ENCODE data around the gene NUP98.

NUP98 gene

DNA sequence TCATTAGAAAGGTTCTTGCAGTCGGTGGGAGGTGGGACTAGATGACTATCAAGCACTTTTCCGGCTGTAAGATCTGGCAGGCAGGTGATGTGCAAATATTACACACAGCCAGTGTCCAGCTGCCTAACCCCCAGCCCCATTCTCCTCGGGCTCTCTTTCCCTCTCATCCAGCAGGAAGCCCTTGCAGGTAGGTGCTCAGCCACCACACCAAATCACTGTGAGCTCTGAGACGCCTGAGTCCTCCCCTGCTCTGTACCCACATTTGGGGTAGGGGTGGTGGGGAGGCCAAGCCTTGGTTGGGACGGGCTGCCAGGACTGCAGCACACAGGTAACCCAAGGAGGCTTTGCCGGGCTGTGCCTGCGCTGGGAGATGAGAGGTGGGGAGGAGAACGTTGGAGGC is 156.2 kb downstream of the NUP98 start:
- H2BK5ac ChIP-seq (ENCODE audit: low read length) = no peak overlapping the region
- no peaks in the 10 kb centered on the region for H3K79me2 ChIP-seq (ENCODE audit: control insufficient read depth, insufficient read depth, low read length)
- H3K27ac ChIP-seq (ENCODE audit: low read depth, low read length) = no peak overlapping the region
- WGBS (ENCODE audit: extremely low coverage, insufficient coverage, low lambda C conversion rate) = no CpG with 5 or more reads among the region's 8 CpGs
- no peak overlapping the region for H3K23ac ChIP-seq (ENCODE audit: low read length)
- H3K18ac ChIP-seq (ENCODE audit: low read length) = no peak overlapping the region
- no peak overlapping the region for H2AK5ac ChIP-seq (ENCODE audit: low read length)
- H3K27me3 ChIP-seq (ENCODE audit: insufficient read depth, low read length, poor library complexity) = no peaks in the 10 kb centered on the region
- H4K5ac ChIP-seq (ENCODE audit: low read length) = no peak overlapping the region
- H3K4me3 ChIP-seq (ENCODE audit: low read length) = no peak overlapping the region
- no peak for DNase-seq
- H3K9ac ChIP-seq (ENCODE audit: low read length) = peak overlapping the region; percentile 73
- H3K36me3 ChIP-seq (ENCODE audit: control insufficient read depth, insufficient read depth, low read length) = no peaks in the 10 kb centered on the region
- H2BK15ac ChIP-seq (replicated peaks; ENCODE audit: low read depth) = no peak overlapping the region
- H3K4ac ChIP-seq (ENCODE audit: low read depth, low read length) = no peak overlapping the region
- H3K79me1 ChIP-seq (ENCODE audit: low read length) = no peaks in the 10 kb centered on the region
- peak overlapping the region; percentile 75 for H3K4me2 ChIP-seq (ENCODE audit: low read length)
- H3K56ac ChIP-seq (ENCODE audit: low read length) = peak overlapping the region; percentile 49
- H2BK120ac ChIP-seq (ENCODE audit: low read depth, low read length) = no peak overlapping the region
- no peak overlapping the region for H4K8ac ChIP-seq (ENCODE audit: low read depth, low read length)
- H3K4me1 ChIP-seq (ENCODE audit: control insufficient read depth, low read depth, low read length) = peaks cover 6% of the 10 kb centered on the region

DNA sequence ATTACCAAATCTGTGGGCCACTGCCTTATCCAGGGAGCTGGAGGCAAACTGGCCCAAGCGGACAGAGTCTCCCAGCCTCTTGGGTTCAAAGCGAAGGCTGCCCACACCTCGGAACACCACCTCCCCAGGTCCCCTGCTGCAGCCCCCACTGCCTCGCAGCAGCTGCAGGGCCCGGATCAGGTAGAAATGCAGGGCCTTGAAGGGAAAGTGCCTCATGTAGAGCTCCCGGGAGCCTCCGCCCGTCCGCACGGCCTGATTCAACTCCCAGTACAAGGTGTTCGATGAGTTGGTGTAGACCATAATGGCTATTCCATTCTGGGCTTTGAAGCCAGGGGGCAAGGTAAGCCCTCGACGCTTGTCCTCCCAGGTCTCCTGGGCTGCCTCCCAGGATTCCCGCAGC is 157.5 kb downstream of the NUP98 start:
- no peak overlapping the region for H3K23ac ChIP-seq (ENCODE audit: low read length)
- DNase-seq = no peak
- no peak overlapping the region for H2BK15ac ChIP-seq (replicated peaks; ENCODE audit: low read depth)
- no peak overlapping the region for H3K4ac ChIP-seq (ENCODE audit: low read depth, low read length)
- no peaks in the 10 kb centered on the region for H3K79me2 ChIP-seq (ENCODE audit: control insufficient read depth, insufficient read depth, low read length)
- no peak overlapping the region for H3K27ac ChIP-seq (ENCODE audit: low read depth, low read length)
- H3K56ac ChIP-seq (ENCODE audit: low read length) = no peak overlapping the region
- no peak overlapping the region for H4K5ac ChIP-seq (ENCODE audit: low read length)
- H3K4me2 ChIP-seq (ENCODE audit: low read length) = no peak overlapping the region
- H2BK120ac ChIP-seq (ENCODE audit: low read depth, low read length) = no peak overlapping the region
- no peak overlapping the region for H2BK5ac ChIP-seq (ENCODE audit: low read length)
- no peak overlapping the region for H3K18ac ChIP-seq (ENCODE audit: low read length)
- peaks cover 6% of the 10 kb centered on the region for H3K4me1 ChIP-seq (ENCODE audit: control insufficient read depth, low read depth, low read length)
- H3K27me3 ChIP-seq (ENCODE audit: insufficient read depth, low read length, poor library complexity) = no peaks in the 10 kb centered on the region
- no peak overlapping the region for H3K9ac ChIP-seq (ENCODE audit: low read length)
- WGBS (ENCODE audit: extremely low coverage, insufficient coverage, low lambda C conversion rate) = no CpG with 5 or more reads among the region's 14 CpGs
- no peaks in the 10 kb centered on the region for H3K79me1 ChIP-seq (ENCODE audit: low read length)
- H2AK5ac ChIP-seq (ENCODE audit: low read length) = no peak overlapping the region
- no peaks in the 10 kb centered on the region for H3K36me3 ChIP-seq (ENCODE audit: control insufficient read depth, insufficient read depth, low read length)
- no peak overlapping the region for H4K8ac ChIP-seq (ENCODE audit: low read depth, low read length)
- no peak overlapping the region for H3K4me3 ChIP-seq (ENCODE audit: low read length)

GRCh38 chr11:3638513-3638912 is 158.8 kb downstream of the NUP98 start:
- Histone ChIP-seq H3K4me2 (ENCODE audit: low read length) (no peak overlapping the region), H3K4me3 (ENCODE audit: low read length) (no peak overlapping the region), H2BK15ac (replicated peaks; ENCODE audit: low read depth) (no peak overlapping the region), H3K23ac (ENCODE audit: low read length) (no peak overlapping the region), H3K36me3 (ENCODE audit: control insufficient read depth, insufficient read depth, low read length) (no peaks in the 10 kb centered on the region), H3K9ac (ENCODE audit: low read length) (no peak overlapping the region), H4K5ac (ENCODE audit: low read length) (no peak overlapping the region), H2AK5ac (ENCODE audit: low read length) (no peak overlapping the region), H3K56ac (ENCODE audit: low read length) (no peak overlapping the region), H3K4me1 (ENCODE audit: control insufficient read depth, low read depth, low read length) (peaks cover 6% of the 10 kb centered on the region), H2BK5ac (ENCODE audit: low read length) (no peak overlapping the region), H4K8ac (ENCODE audit: low read depth, low read length) (no peak overlapping the region), H3K27me3 (ENCODE audit: insufficient read depth, low read length, poor library complexity) (no peaks in the 10 kb centered on the region), H2BK120ac (ENCODE audit: low read depth, low read length) (no peak overlapping the region), H3K79me2 (ENCODE audit: control insufficient read depth, insufficient read depth, low read length) (no peaks in the 10 kb centered on the region), H3K79me1 (ENCODE audit: low read length) (no peaks in the 10 kb centered on the region), H3K27ac (ENCODE audit: low read depth, low read length) (no peak overlapping the region), H3K18ac (ENCODE audit: low read length) (no peak overlapping the region), H3K4ac (ENCODE audit: low read depth, low read length) (no peak overlapping the region)
- no peak for DNase-seq
- no CpG with 5 or more reads among the region's 5 CpGs for WGBS (ENCODE audit: extremely low coverage, insufficient coverage, low lambda C conversion rate)

DNA sequence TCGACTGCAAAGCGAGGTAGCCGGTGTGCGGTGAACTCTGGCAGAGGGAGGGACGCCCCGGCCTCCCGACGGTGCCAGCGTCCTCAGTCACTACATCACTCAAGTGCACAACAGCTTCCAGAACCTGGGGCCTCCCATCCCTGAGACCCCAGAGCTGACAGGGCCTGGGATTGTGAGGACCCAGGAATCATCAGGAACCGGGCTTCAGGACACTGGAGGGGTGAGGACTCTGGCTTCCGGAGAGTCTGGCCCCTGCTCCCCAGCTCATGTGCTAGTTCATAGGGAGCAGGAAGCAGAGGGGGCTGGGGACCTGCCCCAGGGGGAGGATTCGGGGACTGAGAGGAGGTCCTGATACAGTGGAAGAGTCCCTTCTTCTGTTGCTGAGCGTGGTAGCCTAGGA is 160.2 kb downstream of the NUP98 start:
- H3K18ac ChIP-seq (ENCODE audit: low read length) = no peak overlapping the region
- no peak overlapping the region for H3K23ac ChIP-seq (ENCODE audit: low read length)
- H3K36me3 ChIP-seq (ENCODE audit: control insufficient read depth, insufficient read depth, low read length) = no peaks in the 10 kb centered on the region
- H3K9ac ChIP-seq (ENCODE audit: low read length) = no peak overlapping the region
- H4K8ac ChIP-seq (ENCODE audit: low read depth, low read length) = no peak overlapping the region
- peaks cover 3% of the 10 kb centered on the region for H3K4me1 ChIP-seq (ENCODE audit: control insufficient read depth, low read depth, low read length)
- no peaks in the 10 kb centered on the region for H3K79me2 ChIP-seq (ENCODE audit: control insufficient read depth, insufficient read depth, low read length)
- no peak overlapping the region for H3K56ac ChIP-seq (ENCODE audit: low read length)
- H3K4me3 ChIP-seq (ENCODE audit: low read length) = no peak overlapping the region
- H3K79me1 ChIP-seq (ENCODE audit: low read length) = no peaks in the 10 kb centered on the region
- no peak overlapping the region for H2BK15ac ChIP-seq (replicated peaks; ENCODE audit: low read depth)
- no peak overlapping the region for H2AK5ac ChIP-seq (ENCODE audit: low read length)
- no peak overlapping the region for H2BK120ac ChIP-seq (ENCODE audit: low read depth, low read length)
- no peak overlapping the region for H3K4ac ChIP-seq (ENCODE audit: low read depth, low read length)
- DNase-seq = no peak
- no peak overlapping the region for H3K27ac ChIP-seq (ENCODE audit: low read depth, low read length)
- H2BK5ac ChIP-seq (ENCODE audit: low read length) = no peak overlapping the region
- H3K4me2 ChIP-seq (ENCODE audit: low read length) = no peak overlapping the region
- H3K27me3 ChIP-seq (ENCODE audit: insufficient read depth, low read length, poor library complexity) = no peaks in the 10 kb centered on the region
- no CpG with 5 or more reads among the region's 13 CpGs for WGBS (ENCODE audit: extremely low coverage, insufficient coverage, low lambda C conversion rate)
- H4K5ac ChIP-seq (ENCODE audit: low read length) = no peak overlapping the region

DNA sequence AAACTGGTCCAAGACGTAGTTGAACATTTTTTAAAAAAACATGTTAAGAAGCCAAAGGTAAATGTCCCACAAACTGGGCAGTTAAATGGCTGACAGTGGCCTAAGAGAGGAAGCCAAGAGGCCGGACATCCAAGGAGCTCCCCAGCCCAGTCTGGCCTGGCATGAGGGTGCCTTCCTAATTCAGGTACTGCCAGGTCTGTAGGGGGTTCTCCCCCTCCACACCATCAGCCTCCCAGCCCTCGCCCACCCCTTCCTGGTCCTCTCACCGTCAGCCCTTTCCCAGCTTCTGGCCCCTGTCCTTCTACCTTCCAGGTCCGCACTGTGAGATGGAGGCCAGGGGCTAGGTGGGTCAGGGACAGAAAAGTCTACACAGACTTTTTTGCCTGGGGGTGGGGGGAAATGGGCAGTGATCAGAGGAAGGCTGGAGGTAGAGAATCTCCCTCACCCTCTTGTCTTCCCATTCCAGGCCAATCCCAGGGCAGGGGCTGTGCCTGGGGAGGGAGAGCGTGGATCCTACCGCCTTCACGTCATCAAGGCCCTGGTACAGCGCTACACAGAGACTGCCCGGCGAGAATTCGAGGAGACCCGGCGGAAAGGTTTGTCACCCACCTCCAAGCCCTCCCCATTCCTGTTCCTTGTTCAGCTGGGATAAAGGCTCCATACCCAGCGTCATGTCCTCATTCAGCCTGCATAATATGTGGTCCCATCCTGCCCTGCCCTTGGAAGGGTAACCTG is 161.5 kb downstream of the NUP98 start:
- no peak overlapping the region for H4K8ac ChIP-seq (ENCODE audit: low read depth, low read length)
- WGBS (ENCODE audit: extremely low coverage, insufficient coverage, low lambda C conversion rate) = no CpG with 5 or more reads among the region's 15 CpGs
- H2BK5ac ChIP-seq (ENCODE audit: low read length) = no peak overlapping the region
- no peak overlapping the region for H3K4me2 ChIP-seq (ENCODE audit: low read length)
- no peak overlapping the region for H3K27ac ChIP-seq (ENCODE audit: low read depth, low read length)
- no peak overlapping the region for H3K23ac ChIP-seq (ENCODE audit: low read length)
- H4K5ac ChIP-seq (ENCODE audit: low read length) = no peak overlapping the region
- H3K9ac ChIP-seq (ENCODE audit: low read length) = no peak overlapping the region
- no peak overlapping the region for H3K56ac ChIP-seq (ENCODE audit: low read length)
- H3K18ac ChIP-seq (ENCODE audit: low read length) = no peak overlapping the region
- no peak overlapping the region for H2BK15ac ChIP-seq (replicated peaks; ENCODE audit: low read depth)
- no peaks in the 10 kb centered on the region for H3K79me1 ChIP-seq (ENCODE audit: low read length)
- H3K36me3 ChIP-seq (ENCODE audit: control insufficient read depth, insufficient read depth, low read length) = no peaks in the 10 kb centered on the region
- H3K79me2 ChIP-seq (ENCODE audit: control insufficient read depth, insufficient read depth, low read length) = no peaks in the 10 kb centered on the region
- H3K4me3 ChIP-seq (ENCODE audit: low read length) = no peak overlapping the region
- H3K4me1 ChIP-seq (ENCODE audit: control insufficient read depth, low read depth, low read length) = no peaks in the 10 kb centered on the region
- no peak overlapping the region for H2AK5ac ChIP-seq (ENCODE audit: low read length)
- no peak for DNase-seq
- no peaks in the 10 kb centered on the region for H3K27me3 ChIP-seq (ENCODE audit: insufficient read depth, low read length, poor library complexity)
- no peak overlapping the region for H2BK120ac ChIP-seq (ENCODE audit: low read depth, low read length)
- no peak overlapping the region for H3K4ac ChIP-seq (ENCODE audit: low read depth, low read length)

GRCh38 chr11:3632070-3632660 is 165.2 kb downstream of the NUP98 start:
- no peaks in the 10 kb centered on the region for H3K4me1 ChIP-seq (ENCODE audit: control insufficient read depth, low read depth, low read length)
- no peak overlapping the region for H3K4me3 ChIP-seq (ENCODE audit: low read length)
- no peak overlapping the region for H3K27ac ChIP-seq (ENCODE audit: low read depth, low read length)
- H3K36me3 ChIP-seq (ENCODE audit: control insufficient read depth, insufficient read depth, low read length) = no peaks in the 10 kb centered on the region
- no peak overlapping the region for H2BK15ac ChIP-seq (replicated peaks; ENCODE audit: low read depth)
- H3K23ac ChIP-seq (ENCODE audit: low read length) = no peak overlapping the region
- H3K4me2 ChIP-seq (ENCODE audit: low read length) = no peak overlapping the region
- H3K79me1 ChIP-seq (ENCODE audit: low read length) = no peaks in the 10 kb centered on the region
- H3K79me2 ChIP-seq (ENCODE audit: control insufficient read depth, insufficient read depth, low read length) = no peaks in the 10 kb centered on the region
- no peak overlapping the region for H2AK5ac ChIP-seq (ENCODE audit: low read length)
- WGBS (ENCODE audit: extremely low coverage, insufficient coverage, low lambda C conversion rate) = no CpG with 5 or more reads among the region's 5 CpGs
- H2BK5ac ChIP-seq (ENCODE audit: low read length) = no peak overlapping the region
- no peak overlapping the region for H2BK120ac ChIP-seq (ENCODE audit: low read depth, low read length)
- H3K4ac ChIP-seq (ENCODE audit: low read depth, low read length) = no peak overlapping the region
- no peak overlapping the region for H3K56ac ChIP-seq (ENCODE audit: low read length)
- H3K18ac ChIP-seq (ENCODE audit: low read length) = no peak overlapping the region
- no peak overlapping the region for H4K8ac ChIP-seq (ENCODE audit: low read depth, low read length)
- no peaks in the 10 kb centered on the region for H3K27me3 ChIP-seq (ENCODE audit: insufficient read depth, low read length, poor library complexity)
- H4K5ac ChIP-seq (ENCODE audit: low read length) = no peak overlapping the region
- DNase-seq = no peak
- no peak overlapping the region for H3K9ac ChIP-seq (ENCODE audit: low read length)
